ENCODE measurements around the gene NEO1.
"Not testable (repeated sequence)": the region's sequence is repeated elsewhere in the genome, so short reads cannot be mapped to it uniquely, and the experiment has no call there.

NEO1 gene

GRCh38 chr15:73265536-73266153, 213.4 kb downstream of the NEO1 start:
- peak; percentile 58 for DNase-seq (ENCODE audit: low spot score)

- DNase-seq (ENCODE audit: low spot score): no peak
These were observed 216.2 kb downstream of the NEO1 start for GRCh38 chr15:73268457-73268856.

- no peak for DNase-seq (ENCODE audit: low spot score)
These were observed 218.3 kb downstream of the NEO1 start for GRCh38 chr15:73270366-73271097.

DNA sequence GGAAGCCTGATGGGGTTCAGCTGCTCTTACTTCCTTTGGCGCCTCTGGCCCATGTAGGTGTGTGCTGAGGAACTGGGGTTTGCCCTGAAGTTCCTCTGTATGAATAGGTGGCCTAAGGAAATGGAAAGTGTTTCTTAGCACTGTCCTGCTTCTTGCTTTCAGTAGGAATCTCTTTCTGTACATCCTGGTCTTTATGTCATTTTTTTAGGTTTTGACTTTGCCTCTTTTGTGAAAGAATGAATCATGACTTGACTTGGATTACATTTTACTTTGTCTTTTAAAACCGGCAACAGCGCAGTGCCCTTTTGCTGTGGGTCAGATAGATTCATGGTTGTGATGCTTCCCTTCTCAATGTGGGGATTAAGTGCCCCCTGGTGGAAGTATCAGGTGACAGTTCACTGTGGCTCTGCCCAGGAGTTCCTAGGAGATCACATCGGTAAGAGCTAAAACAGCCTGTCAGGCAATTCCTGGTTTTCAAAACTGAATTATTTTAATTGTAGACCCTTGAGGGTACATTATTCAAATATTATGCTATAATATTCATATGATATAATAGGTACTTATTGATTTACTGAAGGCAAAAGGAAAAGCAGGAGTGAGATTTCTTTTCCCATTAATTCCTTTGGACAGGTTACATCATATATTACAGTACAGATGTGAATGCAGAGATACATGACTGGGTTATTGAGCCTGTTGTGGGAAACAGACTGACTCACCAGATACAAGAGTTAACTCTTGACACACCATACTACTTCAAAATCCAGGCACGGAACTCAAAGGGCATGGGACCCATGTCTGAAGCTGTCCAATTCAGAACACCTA, 221.1 kb downstream of the NEO1 start:
- DNase-seq (ENCODE audit: low spot score): peak; percentile 60

DNA sequence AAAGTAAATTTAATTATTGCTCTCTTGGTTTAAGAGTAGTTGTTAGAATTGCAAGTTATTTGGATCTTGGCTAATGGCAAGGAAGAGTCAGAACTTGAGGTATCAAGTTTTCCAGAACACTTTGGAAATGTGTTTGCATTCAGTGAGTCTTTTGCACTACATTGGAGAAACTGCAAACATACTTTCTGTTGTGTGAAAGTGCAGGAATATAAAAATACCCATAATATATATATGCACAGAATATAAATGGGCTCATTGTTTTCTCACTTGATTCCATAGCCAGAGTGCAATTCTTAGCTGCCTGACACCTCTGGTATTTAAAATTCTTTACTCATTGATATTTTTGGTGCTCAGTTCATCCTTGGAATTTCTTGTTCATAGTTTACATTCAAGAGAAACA, 223.6 kb downstream of the NEO1 start:
- no peak for DNase-seq (ENCODE audit: low spot score)

- DNase-seq (ENCODE audit: low spot score): no peak
These were observed 230.5 kb downstream of the NEO1 start for GRCh38 chr15:73282567-73283365.

- no peak for DNase-seq (ENCODE audit: low spot score)
These were observed 231.2 kb downstream of the NEO1 start for GRCh38 chr15:73283366-73283962.

DNA sequence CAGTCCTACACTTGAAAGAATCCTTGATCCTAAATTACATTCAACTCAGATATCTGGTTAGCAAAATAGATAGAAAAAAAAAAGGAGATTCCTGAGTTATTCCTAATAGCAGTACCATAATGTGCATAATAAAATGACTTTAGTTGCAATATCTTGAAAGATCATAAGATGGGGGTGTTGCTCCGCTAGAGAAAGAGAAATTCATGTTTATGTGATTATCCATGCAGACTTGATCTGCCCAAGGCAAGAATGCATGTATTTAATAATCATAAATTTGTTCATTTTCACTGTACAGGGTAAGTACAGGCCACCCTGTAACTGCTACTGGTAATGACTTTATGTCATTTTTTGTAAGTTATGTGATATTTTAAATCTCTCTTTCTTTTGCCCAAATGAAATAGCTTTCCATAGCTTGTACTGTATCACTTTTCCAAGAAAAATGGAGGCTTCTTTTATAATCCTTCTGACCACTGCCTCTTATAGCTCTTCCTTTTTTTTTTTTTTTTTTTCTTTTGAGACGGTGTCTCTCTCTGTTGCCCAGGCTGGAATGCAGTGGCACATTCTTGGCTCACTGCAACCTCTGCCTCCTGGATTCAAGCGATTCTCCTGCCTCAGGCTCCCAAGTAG, 231.9 kb downstream of the NEO1 start:
- DNase-seq (ENCODE audit: low spot score): no peak

GRCh38 chr15:73286311-73286710, 234.0 kb downstream of the NEO1 start:
- DNase-seq (ENCODE audit: low spot score): no peak

DNA sequence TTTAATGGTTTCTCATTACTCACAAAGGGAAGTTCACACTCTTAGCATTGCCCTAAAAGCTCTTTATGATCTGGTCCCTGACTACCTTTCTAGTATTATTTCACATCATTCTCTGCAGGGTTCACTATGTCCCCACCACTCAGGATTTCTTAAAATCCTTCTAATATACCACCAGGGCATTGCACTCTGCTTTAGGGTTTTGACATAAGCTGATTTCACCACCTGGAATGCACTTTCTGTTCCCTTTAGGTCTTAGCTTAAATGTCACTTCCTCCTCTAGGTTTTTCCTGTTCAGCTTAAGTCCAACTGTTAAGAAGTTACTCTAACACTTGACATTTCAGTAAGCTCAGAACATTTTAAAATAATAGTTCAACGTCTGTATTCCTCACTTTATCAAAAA, 234.8 kb downstream of the NEO1 start:
- no peak for DNase-seq (ENCODE audit: low spot score)

GRCh38 chr15:73291441-73291840, 239.2 kb downstream of the NEO1 start:
- DNase-seq (ENCODE audit: low spot score): no peak

DNA sequence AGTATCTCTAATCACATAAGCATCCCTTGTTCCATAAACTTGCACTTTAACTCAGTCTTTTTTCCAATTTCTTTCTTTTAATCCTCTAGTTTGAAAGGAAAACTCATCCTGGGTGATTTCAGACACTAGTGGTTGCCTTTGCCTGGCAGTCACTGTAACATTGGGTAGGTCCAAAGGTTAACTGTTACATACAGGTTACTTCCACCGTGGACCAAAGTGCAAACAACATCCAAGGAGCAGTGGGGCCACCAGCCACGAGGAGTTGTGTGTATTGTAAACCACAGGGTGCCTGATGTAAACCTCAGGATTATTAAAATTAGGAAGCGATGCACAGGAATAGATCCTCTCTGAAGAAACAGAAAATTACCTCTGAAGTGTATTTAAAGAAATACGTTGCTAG, 241.5 kb downstream of the NEO1 start:
- no peak for DNase-seq (ENCODE audit: low spot score)

- DNase-seq (ENCODE audit: low spot score): no peak
These were observed 243.5 kb downstream of the NEO1 start for GRCh38 chr15:73295630-73296286.

DNA sequence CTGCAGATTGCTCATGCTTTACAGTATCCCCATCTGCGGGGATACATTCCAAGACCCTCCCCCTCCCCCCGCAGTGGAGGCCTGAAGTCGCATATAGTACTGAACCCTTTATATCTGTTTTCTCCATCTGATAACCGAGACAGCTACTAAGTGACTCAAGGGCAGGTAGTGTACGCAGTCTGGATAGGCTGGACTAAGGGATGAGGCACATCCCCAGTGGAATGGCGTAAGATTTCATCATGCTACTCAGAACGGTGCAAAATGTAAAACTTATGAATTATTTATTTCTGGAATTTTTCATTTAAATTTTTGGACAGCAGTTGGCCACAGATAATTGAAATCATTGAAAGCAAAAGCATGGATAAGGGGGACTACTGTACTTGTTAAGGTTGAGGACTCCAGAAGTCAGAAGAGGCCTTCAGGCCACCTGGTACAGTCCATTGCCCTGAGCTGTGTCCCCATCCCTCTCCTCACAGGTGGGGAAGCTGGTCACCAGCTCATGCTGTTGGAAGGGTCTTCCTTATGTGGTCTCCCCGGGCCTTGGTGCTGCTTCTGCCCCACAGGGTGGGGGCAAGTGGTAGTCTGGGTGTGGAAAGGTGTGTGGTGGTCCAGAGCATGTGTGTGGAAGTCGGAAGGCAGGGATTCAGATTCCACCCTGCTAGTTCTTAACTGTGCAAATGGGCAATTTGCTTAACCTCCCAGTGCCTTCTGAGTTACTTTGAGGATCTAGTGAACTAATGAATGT, 244.5 kb downstream of the NEO1 start:
- no peak for DNase-seq (ENCODE audit: low spot score)

DNA sequence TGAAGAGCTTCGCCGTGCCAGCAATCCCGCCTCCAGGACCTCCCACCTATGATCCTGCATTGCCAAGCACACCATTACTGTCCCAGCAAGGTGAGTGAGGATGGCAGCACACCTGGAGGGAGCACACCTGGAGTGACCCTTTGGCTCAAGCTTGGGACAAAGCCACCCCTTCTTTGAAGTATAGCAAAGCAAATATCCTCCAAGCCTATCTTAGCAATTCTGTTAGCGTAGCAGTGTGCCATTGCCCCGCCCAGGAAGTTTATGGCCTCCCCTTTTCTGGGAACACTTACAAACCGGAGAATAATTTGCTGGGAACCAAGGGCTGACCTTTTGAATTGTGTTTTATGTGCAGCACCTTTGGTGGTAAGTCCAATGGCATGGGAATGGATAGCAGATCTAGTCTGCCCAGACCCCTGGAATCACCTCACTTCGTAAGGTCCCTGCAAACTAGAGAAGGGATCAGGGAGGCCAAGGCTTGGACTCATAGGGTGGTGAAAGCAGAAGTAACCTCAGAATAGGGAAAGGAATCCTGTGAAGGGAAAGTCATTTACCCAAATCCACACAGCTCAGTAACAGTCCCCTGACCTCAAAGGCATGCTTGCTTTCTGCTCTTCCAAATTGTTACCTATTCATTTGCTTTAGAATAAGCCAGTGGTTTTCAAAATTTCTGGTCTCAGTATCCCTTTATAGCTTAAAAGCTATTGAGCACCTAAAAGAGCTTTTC, 246.4 kb downstream of the NEO1 start:
- DNase-seq (ENCODE audit: low spot score): no peak

DNA sequence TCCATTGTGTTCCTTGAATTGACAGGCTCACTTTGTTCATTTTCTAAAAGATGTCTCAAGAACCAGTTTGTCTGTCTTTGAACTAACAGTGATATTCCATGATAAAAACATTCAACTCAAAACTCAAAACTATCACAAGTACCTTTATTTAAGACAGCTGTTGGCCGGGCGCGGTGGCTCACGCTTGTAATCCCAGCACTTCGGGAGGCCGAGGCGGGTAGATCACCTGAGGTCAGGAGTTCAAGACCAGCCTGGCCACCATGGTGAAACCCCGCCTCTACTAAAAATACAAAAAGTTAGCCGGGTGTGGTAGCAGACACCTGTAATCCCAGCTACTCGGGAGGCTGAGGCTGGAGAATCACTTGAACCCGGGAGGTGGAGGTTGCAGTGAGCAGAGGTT, 248.0 kb downstream of the NEO1 start:
- DNase-seq (ENCODE audit: low spot score): not testable (repeated sequence)

DNA sequence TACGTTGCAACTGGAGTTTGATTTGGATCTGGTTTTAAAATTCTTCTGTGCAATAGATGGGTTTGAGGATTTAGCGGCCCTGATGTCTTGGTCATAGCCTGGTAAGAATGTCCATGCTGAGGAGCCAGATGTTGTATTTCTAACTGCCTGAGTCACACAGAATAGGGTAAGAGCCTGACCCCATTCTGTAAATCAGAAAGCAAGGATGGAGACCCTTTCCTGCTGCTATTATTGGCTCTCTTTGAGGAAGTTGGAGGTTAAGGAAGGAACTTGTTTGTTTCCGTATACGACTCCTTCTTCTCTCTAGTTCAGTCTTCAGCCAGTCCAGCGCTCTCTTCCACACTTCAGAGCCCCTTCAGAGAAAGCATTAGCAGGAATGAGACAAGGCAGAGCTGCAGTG, 251.4 kb downstream of the NEO1 start:
- no peak for DNase-seq (ENCODE audit: low spot score)

GRCh38 chr15:73305331-73306211, 253.3 kb downstream of the NEO1 start:
- DNase-seq (ENCODE audit: low spot score): peak; percentile 35
